LNCAP (cell line): ENCODE measurements around the gene NUDT14.

Source experiments
- TF ChIP-seq, protein P1 (sequence below): fragments of 450-650 bp; IDR thresholded peaks from 2 replicates; pipeline ENCODE4 v1.5.1; 2017; ENCODE audit warnings: mild to moderate bottlenecking

NUDT14 gene

DNA sequence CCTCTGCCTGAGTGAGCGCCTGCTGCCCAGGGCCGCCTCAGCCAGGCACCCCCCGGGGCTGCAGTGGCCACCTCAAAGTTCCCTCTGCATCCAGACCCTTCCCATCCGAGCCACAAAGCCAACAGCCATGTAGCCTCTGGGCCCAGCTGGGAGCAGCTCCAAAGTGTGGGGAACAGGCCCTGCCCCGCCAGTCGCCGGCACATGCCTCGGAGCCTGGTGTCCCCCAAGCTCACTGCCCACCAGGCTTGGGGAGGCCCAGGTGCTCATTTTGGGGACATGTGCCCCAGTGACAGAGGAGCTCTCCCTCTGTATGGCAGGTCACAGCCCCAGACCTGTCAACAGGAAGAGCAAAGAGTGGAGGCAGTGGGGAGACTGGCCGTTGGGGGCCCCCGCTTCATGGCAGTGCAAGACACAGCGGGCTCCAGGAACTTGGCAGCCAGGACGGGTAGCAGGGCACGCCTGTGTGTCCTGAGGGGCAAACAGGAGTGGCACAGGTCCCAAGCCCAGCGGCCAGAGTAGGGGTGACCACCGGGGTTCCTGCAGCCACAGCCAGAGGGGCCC, 42.5 kb downstream of the NUDT14 start:
- TF ChIP-seq, protein P1, sequence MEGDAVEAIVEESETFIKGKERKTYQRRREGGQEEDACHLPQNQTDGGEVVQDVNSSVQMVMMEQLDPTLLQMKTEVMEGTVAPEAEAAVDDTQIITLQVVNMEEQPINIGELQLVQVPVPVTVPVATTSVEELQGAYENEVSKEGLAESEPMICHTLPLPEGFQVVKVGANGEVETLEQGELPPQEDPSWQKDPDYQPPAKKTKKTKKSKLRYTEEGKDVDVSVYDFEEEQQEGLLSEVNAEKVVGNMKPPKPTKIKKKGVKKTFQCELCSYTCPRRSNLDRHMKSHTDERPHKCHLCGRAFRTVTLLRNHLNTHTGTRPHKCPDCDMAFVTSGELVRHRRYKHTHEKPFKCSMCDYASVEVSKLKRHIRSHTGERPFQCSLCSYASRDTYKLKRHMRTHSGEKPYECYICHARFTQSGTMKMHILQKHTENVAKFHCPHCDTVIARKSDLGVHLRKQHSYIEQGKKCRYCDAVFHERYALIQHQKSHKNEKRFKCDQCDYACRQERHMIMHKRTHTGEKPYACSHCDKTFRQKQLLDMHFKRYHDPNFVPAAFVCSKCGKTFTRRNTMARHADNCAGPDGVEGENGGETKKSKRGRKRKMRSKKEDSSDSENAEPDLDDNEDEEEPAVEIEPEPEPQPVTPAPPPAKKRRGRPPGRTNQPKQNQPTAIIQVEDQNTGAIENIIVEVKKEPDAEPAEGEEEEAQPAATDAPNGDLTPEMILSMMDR = no peak

DNA sequence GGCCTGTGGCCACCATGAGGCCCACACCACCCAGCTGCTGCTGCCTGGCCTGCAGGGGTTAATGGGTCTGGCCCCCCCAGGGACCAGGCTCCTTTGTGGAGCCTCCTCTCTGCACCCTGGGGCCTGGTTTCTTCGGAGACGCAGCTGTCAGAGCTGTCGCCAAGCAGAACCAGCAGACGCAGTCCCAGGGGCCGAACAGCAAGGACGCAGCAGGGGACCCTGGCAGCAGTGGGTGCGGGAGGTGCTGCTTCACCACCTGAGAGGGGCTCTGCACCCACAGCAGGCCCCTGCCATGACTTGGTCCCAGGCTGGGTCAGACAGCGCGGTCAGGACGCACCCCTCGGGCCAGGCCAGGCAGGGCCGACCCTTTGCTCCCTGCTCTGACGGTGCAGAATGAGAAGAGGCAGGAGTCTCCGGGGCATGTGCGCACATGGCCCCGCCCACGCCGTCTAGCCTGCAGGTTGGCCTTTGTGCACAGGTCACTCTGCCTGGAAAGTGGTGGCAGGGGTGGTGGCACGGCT, 43.0 kb downstream of the NUDT14 start:
- TF ChIP-seq, protein P1 = no peak

DNA sequence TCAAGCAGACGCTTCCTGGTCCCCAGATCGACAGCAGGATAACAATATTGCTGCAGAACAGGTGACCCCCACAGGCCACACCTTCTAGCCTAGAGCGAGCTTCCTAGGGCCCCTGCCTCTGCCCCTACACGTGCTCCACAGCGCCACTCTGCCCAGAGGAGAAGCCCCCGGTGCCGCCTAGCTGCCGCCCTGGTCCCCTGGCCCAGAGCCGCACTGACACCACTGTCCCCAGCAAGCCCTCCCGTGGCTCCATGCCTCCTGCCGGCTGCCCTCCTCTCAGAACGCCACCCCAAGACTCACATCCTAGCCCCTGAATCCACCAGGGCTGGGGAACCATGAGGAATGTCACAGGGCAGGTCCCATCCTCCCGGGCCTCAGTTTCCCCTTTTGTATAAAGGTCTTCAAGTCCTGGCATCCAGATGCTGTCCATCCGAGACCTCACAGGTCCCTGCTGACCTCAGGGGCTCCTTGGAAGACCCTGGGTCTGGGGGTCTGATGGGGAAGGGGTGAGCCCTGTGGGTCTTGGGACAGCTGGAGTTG, 43.6 kb downstream of the NUDT14 start:
- TF ChIP-seq, protein P1 = no peak

GRCh38 chr14:105136401-105137322, 44.5 kb downstream of the NUDT14 start:
- TF ChIP-seq, protein P1 = no peak

DNA sequence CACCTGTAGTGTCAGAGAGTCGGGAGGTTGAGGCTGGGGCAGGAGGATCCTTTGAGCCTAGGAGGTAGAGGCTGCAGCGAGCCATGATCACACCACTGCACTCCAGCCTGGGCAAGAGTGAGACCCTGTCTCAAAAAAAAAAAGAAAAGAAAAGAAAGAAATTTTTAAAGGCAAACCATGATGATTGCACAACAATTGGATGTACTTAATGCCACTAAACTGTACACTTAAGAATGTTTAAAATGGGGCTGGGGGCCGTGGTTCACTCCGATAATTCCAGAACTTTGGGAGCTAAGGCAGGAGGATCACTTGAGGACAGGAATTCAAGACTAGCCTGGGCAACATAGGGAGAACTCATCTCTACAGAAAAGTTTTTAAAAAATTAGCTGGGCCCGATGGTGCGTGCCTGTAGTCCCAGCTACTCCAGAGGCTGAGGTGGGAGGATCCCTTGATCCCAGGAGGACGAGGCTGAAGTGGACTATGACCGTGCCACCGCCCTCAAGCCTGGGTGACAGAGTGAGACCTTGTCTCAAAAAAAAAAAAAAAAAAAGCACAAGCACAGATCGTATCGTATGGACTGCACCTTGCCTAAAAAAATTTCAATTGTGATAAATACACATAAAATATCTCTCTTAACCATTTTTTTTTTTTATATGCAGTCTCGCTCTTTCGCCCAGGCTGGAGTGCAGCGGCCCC, 45.3 kb downstream of the NUDT14 start:
- TF ChIP-seq, protein P1 = no peak

DNA sequence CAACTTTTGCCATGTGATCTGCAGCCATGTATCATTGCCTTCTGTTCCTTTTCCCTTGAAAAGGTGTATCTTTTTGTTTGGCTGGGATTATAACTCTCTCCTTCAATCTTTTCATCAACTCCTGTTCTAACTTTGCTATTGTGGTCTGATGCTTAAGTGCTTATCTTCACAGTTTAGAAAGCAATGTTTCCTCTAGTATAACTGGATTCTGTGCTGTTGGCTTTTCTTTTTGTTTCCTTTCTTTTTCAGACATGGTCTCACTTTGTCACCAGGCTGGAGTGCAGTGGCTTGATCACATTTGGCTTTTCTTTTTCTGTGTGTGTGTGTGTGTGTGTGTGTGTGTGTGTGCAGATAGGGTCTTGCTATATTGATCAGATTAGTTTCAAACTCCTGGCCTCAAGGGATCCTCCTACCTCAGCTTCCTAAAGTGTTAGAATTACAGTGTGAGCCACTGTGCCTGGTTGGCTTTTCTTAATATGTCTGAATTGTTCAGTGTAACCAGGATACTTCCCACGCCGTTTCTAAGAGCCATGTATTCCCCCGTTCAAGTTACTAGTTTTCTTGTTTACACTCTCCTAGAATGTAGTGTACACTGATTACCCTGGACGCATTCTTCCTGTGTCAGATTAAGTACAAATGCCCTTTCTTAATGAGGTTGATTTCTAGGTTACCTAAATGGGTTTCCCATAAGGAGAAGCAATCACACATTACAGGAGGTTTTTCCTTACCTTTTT, 48.0 kb downstream of the NUDT14 start:
- TF ChIP-seq, protein P1 = no peak

- TF ChIP-seq, protein P1 = no peak
These were observed 49.9 kb downstream of the NUDT14 start for GRCh38 chr14:105131241-105131640.
